Caco-2 (cell line): ENCODE measurements around the gene TMC1. TPM values are rescaled to one million over a fixed set of nuclear protein-coding genes. Genes with fewer than 3 reads are reported as not detected.

Experiments used
- BruUV-seq: library from RNA; stranded (reverse); fragments of 400-500 nt; replicated peaks from 2 replicates; lab custom pipeline; 2021; lab: Mats Ljungman, UMichigan
- CTCF ChIA-PET: fragments of 300-600 bp; sonication (Branson Sonifier 250); formaldehyde crosslinking; loops from one replicate; lab custom pipeline; 2022; ENCODE audit warnings: antibody characterized with exemption; lab: Charles Lee
- POLR2A ChIA-PET: fragments of 300-600 bp; sonication (Branson Sonifier 250); formaldehyde crosslinking; loops from one replicate; lab custom pipeline; 2022; ENCODE audit warnings: antibody characterized with exemption; lab: Charles Lee
- DNase-seq, 2 experiments: peaks; one replicate each; pipeline versions ENCODE4 v3.0.0 to v3.0.0-alpha.2; 2020 to 2022
- H3K27me3 ChIP-seq: replicated peaks from 2 replicates; pipeline ENCODE4 v1.6.0; 2011; ENCODE audit warnings: low read length; ENCODE audit not compliant: control insufficient read depth, insufficient read depth
- H3K36me3 ChIP-seq: 2 replicates; pipeline ENCODE4 v1.5.1; 2011; ENCODE audit warnings: low read length; ENCODE audit not compliant: control insufficient read depth, insufficient read depth
- H3K4me1 ChIP-seq: fragments of 250-450 bp; sonication (Bioruptor Pico); 2 replicates; pipeline ENCODE4 v1.5.1; 2020; ENCODE audit warnings: mild to moderate bottlenecking
- H3K4me3 ChIP-seq: 2 replicates; pipeline ENCODE4 v1.5.1; 2011; ENCODE audit warnings: low read depth, mild to moderate bottlenecking, control low read depth, low read length
- H3K9me3 ChIP-seq: fragments of 250-450 bp; sonication (Bioruptor Pico); 2 replicates; pipeline ENCODE4 v1.5.1; 2020; ENCODE audit warnings: mild to moderate bottlenecking, moderate library complexity
- H3K27ac Mint-ChIP-seq: one replicate; pipeline ENCODE4 v1.8.0; 2022; ENCODE audit warnings: mixed read lengths; ENCODE audit not compliant: unreplicated experiment
- H3K27me3 Mint-ChIP-seq: one replicate; pipeline ENCODE4 v1.8.0; 2022; ENCODE audit warnings: mixed read lengths; ENCODE audit not compliant: insufficient read depth, unreplicated experiment
- H3K36me3 Mint-ChIP-seq: one replicate; pipeline ENCODE4 v1.8.0; 2022; ENCODE audit warnings: mild to moderate bottlenecking, mixed read lengths; ENCODE audit not compliant: insufficient read depth, unreplicated experiment
- H3K4me1 Mint-ChIP-seq: one replicate; pipeline ENCODE4 v1.8.0; 2022; ENCODE audit warnings: low read depth, mixed read lengths; ENCODE audit not compliant: unreplicated experiment
- H3K4me3 Mint-ChIP-seq: one replicate; pipeline ENCODE4 v1.8.0; 2022; ENCODE audit warnings: mild to moderate bottlenecking, moderate library complexity, mixed read lengths; ENCODE audit not compliant: unreplicated experiment
- H3K9me3 Mint-ChIP-seq: one replicate; pipeline ENCODE4 v1.8.0; 2022; ENCODE audit warnings: mixed read lengths; ENCODE audit not compliant: unreplicated experiment
- intact Hi-C: fragments of 100-400 bp; cut with micrococcal nuclease; formaldehyde crosslinking; loops from one replicate; pipeline ENCODE4 v1.10.0; 2022; ENCODE audit not compliant: unreplicated experiment
- total RNA-seq: library from RNA; stranded (reverse); gene quantifications from 2 replicates; pipeline ENCODE4 v1.2.3, GENCODE V29; 2022
- TF ChIP-seq, protein P1 (sequence below), 2 experiments: fragments of 200-600 bp in 1 of 2; IDR thresholded peaks; 1 replicate in 1 of 2; 2 replicates in 1 of 2; pipeline versions ENCODE4 v1.5.1 to v1.8.0; 2011 to 2022; ENCODE audit warnings: antibody characterized with exemption in 1 of 2, control low read depth in 1 of 2, inconsistent platforms in 1 of 2, low read depth in 1 of 2, low read length in 1 of 2, mild to moderate bottlenecking in 1 of 2, moderate library complexity in 1 of 2; ENCODE audit not compliant: insufficient read depth in 1 of 2, severe bottlenecking in 1 of 2, unreplicated experiment in 1 of 2

TMC1 gene
- total RNA-seq, 1 experiment from 2014 or later, result not detected

DNA sequence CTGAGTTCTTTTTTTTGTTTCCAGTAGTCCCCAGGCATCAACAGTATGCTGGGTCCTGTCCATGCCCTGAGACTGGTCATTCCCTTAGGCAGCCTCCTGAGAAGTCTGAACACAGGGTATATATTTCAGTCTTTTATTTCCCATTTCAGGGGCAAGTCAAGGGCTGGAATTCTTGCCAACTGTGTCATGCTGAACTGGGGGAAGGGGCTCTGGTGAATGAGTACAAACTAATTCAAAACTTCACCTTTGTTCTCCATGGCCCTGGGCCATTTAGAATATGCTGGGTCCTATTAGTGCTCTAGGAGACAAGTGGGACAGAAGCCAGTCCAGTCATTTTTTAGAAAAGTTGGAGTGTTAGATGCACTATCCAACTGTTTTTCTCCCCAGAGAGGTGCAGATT, 170.3 kb downstream of the TMC1 start:
- TF ChIP-seq, protein P1, sequence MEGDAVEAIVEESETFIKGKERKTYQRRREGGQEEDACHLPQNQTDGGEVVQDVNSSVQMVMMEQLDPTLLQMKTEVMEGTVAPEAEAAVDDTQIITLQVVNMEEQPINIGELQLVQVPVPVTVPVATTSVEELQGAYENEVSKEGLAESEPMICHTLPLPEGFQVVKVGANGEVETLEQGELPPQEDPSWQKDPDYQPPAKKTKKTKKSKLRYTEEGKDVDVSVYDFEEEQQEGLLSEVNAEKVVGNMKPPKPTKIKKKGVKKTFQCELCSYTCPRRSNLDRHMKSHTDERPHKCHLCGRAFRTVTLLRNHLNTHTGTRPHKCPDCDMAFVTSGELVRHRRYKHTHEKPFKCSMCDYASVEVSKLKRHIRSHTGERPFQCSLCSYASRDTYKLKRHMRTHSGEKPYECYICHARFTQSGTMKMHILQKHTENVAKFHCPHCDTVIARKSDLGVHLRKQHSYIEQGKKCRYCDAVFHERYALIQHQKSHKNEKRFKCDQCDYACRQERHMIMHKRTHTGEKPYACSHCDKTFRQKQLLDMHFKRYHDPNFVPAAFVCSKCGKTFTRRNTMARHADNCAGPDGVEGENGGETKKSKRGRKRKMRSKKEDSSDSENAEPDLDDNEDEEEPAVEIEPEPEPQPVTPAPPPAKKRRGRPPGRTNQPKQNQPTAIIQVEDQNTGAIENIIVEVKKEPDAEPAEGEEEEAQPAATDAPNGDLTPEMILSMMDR (IDR thresholded peaks at IDR 0.05; ENCODE audit: insufficient read depth in 1 of 2, low read depth in 1 of 2, low read length in 1 of 2, severe bottlenecking in 1 of 2, unreplicated experiment in 1 of 2), result no peak

DNA sequence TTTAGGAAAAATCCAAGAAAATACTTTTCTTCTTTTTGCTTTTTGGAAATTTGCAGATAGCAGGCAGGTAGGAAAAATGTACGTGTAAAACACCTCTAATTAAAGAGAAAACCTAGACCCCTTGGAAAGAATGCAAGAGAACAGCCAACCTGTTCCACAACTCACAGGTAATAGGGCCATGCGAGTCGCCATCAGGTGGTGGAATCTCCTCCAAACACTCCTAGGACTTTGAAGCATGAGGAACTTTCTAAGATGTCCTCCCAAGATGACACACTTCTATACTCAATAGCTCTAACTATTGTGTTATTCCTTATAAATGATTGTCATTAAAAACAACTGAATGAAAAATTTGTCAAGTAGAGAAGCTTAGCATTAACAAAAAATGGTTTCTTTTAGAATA, 174.0 kb downstream of the TMC1 start:
- TF ChIP-seq, protein P1 (IDR thresholded peaks at IDR 0.05; ENCODE audit: insufficient read depth in 1 of 2, low read depth in 1 of 2, low read length in 1 of 2, severe bottlenecking in 1 of 2, unreplicated experiment in 1 of 2), result peak in 1 of 2 experiments; percentile 11
- no peaks in the 10 kb centered on the region for H3K36me3 ChIP-seq
- Mint-ChIP-seq H3K27ac (no peak overlapping the region), H3K4me3 (no peak overlapping the region), H3K27me3 (no peaks in the 10 kb centered on the region), H3K9me3 (no peaks in the 10 kb centered on the region), H3K4me1 (no peaks in the 10 kb centered on the region), H3K36me3 (no peaks in the 10 kb centered on the region)
- H3K27me3 ChIP-seq, result no peaks in the 10 kb centered on the region
- H3K4me3 ChIP-seq, result no peak overlapping the region
- ChIA-PET CTCF (no interaction called here), POLR2A (no interaction called here)
- H3K4me1 ChIP-seq, result no peaks in the 10 kb centered on the region
- no peak for DNase-seq
- no peaks in the 10 kb centered on the region for H3K9me3 ChIP-seq
- BruUV-seq, result no TSS peak
- intact Hi-C loops, result loop anchor here (1.0 kb wide), 1 partner anchor 414 kb away; no protein-coding TSS in a partner anchor

More for the DNA sequence above, 170.3 kb downstream of the TMC1 start:
- no TSS peak for BruUV-seq
- H3K4me1 Mint-ChIP-seq, result no peaks in the 10 kb centered on the region
- Histone ChIP-seq H3K4me3 (no peak overlapping the region), H3K36me3 (no peaks in the 10 kb centered on the region), H3K9me3 (no peaks in the 10 kb centered on the region), H3K4me1 (no peaks in the 10 kb centered on the region), H3K27me3 (no peaks in the 10 kb centered on the region)
- no peaks in the 10 kb centered on the region for H3K36me3 Mint-ChIP-seq
- no peak for DNase-seq
- POLR2A ChIA-PET, result no interaction called here
- no peaks in the 10 kb centered on the region for H3K27me3 Mint-ChIP-seq
- H3K9me3 Mint-ChIP-seq, result no peaks in the 10 kb centered on the region
- CTCF ChIA-PET, result no interaction called here
- H3K4me3 Mint-ChIP-seq, result no peak overlapping the region
- intact Hi-C loops, result no loop called here
- H3K27ac Mint-ChIP-seq, result no peak overlapping the region

DNA sequence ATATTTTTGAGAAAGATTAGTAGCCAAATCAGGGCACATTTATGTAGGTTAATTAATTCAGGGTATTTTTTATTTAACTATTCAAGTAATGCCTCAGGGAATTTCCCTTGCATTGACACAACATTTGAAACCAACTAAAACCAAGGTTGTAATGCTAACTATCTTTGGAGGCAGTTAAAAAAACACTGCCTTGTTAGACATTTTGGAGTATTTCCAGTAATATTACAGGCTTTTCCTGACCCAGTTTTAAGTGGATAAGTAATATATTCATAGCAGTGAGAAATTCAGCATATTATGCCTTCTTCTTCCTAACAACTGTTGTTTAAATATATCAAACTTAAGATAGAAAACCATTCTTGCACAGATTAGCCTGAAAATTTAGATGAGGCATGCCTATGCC, 175.1 kb downstream of the TMC1 start:
- no peaks in the 10 kb centered on the region for H3K36me3 Mint-ChIP-seq
- H3K4me1 ChIP-seq, result no peaks in the 10 kb centered on the region
- no TSS peak for BruUV-seq
- ChIA-PET POLR2A (no interaction called here), CTCF (no interaction called here)
- no peaks in the 10 kb centered on the region for H3K4me1 Mint-ChIP-seq
- no peaks in the 10 kb centered on the region for H3K27me3 ChIP-seq
- TF ChIP-seq, protein P1 (IDR thresholded peaks at IDR 0.05; ENCODE audit: insufficient read depth in 1 of 2, low read depth in 1 of 2, low read length in 1 of 2, severe bottlenecking in 1 of 2, unreplicated experiment in 1 of 2), result no peak
- H3K27ac Mint-ChIP-seq, result no peak overlapping the region
- H3K36me3 ChIP-seq, result no peaks in the 10 kb centered on the region
- intact Hi-C loops, result no loop called here
- H3K4me3 ChIP-seq, result no peak overlapping the region
- DNase-seq, result no peak
- no peaks in the 10 kb centered on the region for H3K27me3 Mint-ChIP-seq
- no peak overlapping the region for H3K4me3 Mint-ChIP-seq
- H3K9me3 ChIP-seq, result no peaks in the 10 kb centered on the region
- H3K9me3 Mint-ChIP-seq, result no peaks in the 10 kb centered on the region
